Kidney epithelial cell (primary cell): ENCODE results near the gene CNPY1. TPM values are rescaled to one million over a fixed set of nuclear protein-coding genes. Genes with fewer than 3 reads are reported as not detected.

Experiments
- DNase-seq: peaks from one replicate; pipeline ENCODE4 v3.0.0-alpha.2; 2010; ENCODE audit warnings: low read depth
- H3K27me3 ChIP-seq: 2 replicates; pipeline ENCODE4 v1.6.0; 2011; ENCODE audit warnings: low read length; ENCODE audit not compliant: control insufficient read depth, insufficient read depth
- H3K36me3 ChIP-seq: 2 replicates; pipeline ENCODE4 v1.5.1; 2011; ENCODE audit warnings: low read length; ENCODE audit not compliant: control insufficient read depth, insufficient read depth
- H3K4me3 ChIP-seq: 2 replicates; pipeline ENCODE4 v1.5.1; 2011; ENCODE audit warnings: low read depth, mild to moderate bottlenecking, control low read depth, low read length
- total RNA-seq: library from RNA; depleted of rRNA; stranded (reverse); fragments of >200 nt; gene quantifications from 2 replicates; pipeline ENCODE4 v1.2.3, GENCODE V29; 2015
- TF ChIP-seq, protein P1 (sequence below): IDR thresholded peaks from 2 replicates; pipeline ENCODE4 v1.5.1; 2011; ENCODE audit warnings: mild to moderate bottlenecking, moderate library complexity, low read length, control low read depth, inconsistent platforms; ENCODE audit not compliant: insufficient read depth, poor library complexity, severe bottlenecking

Gene CNPY1
- total RNA-seq, 1 donor from 2014 or later: not detected

DNA sequence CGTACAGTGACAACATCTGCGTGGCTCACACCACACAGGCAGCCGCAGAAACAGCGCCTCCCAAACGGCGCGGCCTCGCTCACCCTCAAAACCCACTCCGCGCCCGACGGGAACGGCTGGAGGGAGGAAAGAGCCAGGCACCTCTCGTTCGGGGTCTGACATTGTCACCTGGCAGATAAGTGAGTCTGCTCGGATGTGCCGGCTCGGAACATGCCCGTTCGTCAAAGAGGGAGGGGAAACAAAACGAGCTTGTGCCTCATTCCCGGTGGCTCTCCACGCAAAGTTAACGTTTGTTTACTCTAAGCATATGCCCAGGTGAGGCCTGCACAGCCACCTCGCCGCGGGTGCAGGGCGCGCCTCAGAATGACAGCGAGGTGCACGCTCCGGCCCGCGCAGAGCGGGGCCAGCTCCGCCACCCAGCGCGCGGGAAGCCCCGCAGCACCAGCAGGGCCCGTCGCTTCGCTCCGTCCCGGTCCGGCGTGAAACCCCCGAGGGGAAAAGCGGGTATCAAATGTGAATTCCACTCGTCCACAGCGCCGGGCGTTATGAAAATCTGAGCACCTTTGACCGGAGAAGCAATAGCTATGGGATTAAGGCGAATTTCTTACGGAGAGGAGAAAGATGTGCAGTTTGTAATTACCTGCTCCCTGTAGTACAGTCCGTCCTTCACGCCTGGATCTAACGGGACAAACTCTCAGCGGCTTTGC, 13.1 kb downstream of the CNPY1 start:
- H3K36me3 ChIP-seq: no peaks in the 10 kb centered on the region
- DNase-seq: no peak
- TF ChIP-seq, protein P1, sequence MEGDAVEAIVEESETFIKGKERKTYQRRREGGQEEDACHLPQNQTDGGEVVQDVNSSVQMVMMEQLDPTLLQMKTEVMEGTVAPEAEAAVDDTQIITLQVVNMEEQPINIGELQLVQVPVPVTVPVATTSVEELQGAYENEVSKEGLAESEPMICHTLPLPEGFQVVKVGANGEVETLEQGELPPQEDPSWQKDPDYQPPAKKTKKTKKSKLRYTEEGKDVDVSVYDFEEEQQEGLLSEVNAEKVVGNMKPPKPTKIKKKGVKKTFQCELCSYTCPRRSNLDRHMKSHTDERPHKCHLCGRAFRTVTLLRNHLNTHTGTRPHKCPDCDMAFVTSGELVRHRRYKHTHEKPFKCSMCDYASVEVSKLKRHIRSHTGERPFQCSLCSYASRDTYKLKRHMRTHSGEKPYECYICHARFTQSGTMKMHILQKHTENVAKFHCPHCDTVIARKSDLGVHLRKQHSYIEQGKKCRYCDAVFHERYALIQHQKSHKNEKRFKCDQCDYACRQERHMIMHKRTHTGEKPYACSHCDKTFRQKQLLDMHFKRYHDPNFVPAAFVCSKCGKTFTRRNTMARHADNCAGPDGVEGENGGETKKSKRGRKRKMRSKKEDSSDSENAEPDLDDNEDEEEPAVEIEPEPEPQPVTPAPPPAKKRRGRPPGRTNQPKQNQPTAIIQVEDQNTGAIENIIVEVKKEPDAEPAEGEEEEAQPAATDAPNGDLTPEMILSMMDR: no peak
- H3K27me3 ChIP-seq: peaks cover 48% of the 10 kb centered on the region
- H3K4me3 ChIP-seq: no peak overlapping the region

DNA sequence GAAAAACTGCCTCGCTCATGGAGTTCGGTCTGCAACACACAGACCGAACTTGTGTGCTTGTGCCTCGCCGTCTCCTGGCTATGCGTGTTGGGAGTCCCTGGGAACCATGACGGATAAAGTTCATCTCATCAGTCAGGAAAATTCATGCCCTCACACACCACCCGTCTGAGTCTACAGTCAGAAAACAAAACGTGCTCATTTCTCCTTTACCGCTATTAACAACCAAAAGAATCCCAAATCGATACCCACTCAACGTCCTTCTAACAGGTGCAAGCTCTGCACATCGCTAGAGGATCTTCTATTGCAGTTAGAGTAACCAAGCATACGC, 13.6 kb downstream of the CNPY1 start:
- Histone ChIP-seq H3K4me3 (no peak overlapping the region), H3K36me3 (no peaks in the 10 kb centered on the region), H3K27me3 (peaks cover 46% of the 10 kb centered on the region)
- DNase-seq: no peak
- TF ChIP-seq, protein P1: no peak

DNA sequence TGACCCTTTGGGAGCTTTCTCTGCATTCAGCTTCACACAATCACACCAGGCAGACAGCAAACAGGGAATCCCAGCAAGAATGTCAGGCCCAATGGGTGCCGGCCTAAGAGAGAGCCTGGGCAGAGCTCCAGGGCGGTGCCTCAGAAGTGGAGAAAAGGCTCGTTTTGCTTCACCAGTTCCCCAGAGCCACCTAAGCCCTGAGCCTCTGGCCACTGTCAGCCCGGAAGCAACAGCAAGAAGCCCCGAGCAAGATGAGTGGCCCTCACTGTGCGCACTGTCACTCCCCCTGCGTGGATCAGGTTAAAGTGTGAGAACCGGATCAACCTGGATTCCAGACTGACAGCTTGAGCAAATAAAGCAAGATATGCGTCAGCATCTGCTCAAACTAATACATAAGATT, 14.7 kb downstream of the CNPY1 start:
- peaks cover 46% of the 10 kb centered on the region for H3K27me3 ChIP-seq
- no peaks in the 10 kb centered on the region for H3K36me3 ChIP-seq
- TF ChIP-seq, protein P1: no peak
- no peak overlapping the region for H3K4me3 ChIP-seq
- DNase-seq: no peak

DNA sequence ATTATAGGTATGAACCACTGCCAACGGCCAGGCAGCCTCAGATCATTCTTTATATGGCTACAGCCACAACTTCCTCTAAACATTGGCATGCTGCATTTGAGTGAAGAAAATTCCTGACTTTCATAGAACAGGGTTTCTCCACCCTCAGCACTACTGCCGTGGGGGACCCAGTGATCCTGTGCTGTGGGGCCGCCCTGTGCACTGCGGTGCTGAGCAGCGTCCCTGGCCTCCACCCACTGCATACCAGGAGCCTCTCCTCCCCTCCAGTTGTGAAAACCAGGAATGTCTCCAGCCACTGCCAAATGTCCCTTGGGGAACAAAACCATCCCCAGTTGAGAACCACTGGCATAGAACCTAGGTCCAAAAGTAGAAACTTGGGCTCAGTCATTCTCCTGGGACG, 15.8 kb downstream of the CNPY1 start:
- H3K27me3 ChIP-seq: peaks cover 44% of the 10 kb centered on the region
- TF ChIP-seq, protein P1: no peak
- H3K36me3 ChIP-seq: no peaks in the 10 kb centered on the region
- no peak for DNase-seq
- no peak overlapping the region for H3K4me3 ChIP-seq

DNA sequence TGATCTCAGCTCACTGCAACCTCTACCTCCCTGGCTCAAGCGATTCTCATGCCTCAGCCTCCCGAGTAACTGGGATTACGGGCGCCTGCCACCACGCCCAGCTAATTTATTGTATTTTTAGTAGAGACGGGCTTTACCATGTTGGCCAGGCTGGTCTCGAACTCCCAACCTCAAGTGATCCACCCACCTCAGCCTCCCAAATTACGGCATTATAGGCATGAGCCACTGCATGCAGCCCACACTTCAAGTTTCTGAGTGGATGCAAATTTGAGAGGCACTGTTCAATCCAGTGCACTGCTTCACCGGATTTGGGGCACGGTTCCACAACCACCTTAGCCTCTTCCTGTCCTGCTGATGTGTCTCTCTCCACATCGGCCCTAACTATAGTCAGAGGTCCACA, 16.5 kb downstream of the CNPY1 start:
- Histone ChIP-seq H3K27me3 (peaks cover 39% of the 10 kb centered on the region), H3K36me3 (no peaks in the 10 kb centered on the region)
- DNase-seq: no peak

More for the DNA sequence above, 16.5 kb downstream of the CNPY1 start:
- TF ChIP-seq, protein P1: no peak
- H3K4me3 ChIP-seq: no peak overlapping the region
